K562 (cell line): ENCODE results near the gene VDAC1. TPM values are rescaled to one million over a fixed set of nuclear protein-coding genes. Genes with fewer than 3 reads are reported as not detected.
A peak's percentile ranks its signal among the peaks of the same experiment; 100 is the strongest.

ENCODE experiments used
- ATAC-seq: fragments of 200-7000 bp; cut with Tn5 transposase; 3 replicates; pipeline ENCODE4 v1.9.1; 2020; ENCODE audit warnings: moderate library complexity
- BruUV-seq: library from RNA; stranded (reverse); fragments of 400-500 nt; replicated peaks from 2 replicates; lab custom pipeline; 2021; lab: Mats Ljungman, UMichigan
- CTCF ChIA-PET: fragments of 300-600 bp; formaldehyde crosslinking; extraction: SDS; loops from one replicate; lab custom pipeline; 2021; ENCODE audit warnings: low intra/inter-chr PET ratio; lab: Yijun Ruan, JAX
- POLR2A ChIA-PET: fragments of 300-600, 350-650 bp; sonication (Branson Sonifier 250); formaldehyde crosslinking; extraction: SDS; loops from one replicate; lab custom pipeline; 2021; ENCODE audit warnings: antibody characterized with exemption, inconsistent platforms; lab: Yijun Ruan, JAX
- DNase-seq, 4 experiments: peaks; one replicate each; pipeline versions ENCODE4 v3.0.0 to v3.0.0-alpha.2; 2011 to 2018; ENCODE audit warnings: low spot score in 3 of 4, mixed read lengths in 3 of 4; ENCODE audit errors: extremely low read depth in 1 of 4
- FAIRE-seq: peaks from 2 replicates; lab custom pipeline; 2011; peaks lifted over from hg19 to GRCh38; lab: Jason Lieb, UNC
- H2AFZ ChIP-seq: 2 replicates; pipeline ENCODE4 v1.6.0; 2011; ENCODE audit warnings: low read depth, low read length, control low read depth, inconsistent platforms
- H3K27ac ChIP-seq: fragments of 200-600 bp; 3 replicates; pipeline ENCODE4 v1.8.0; 2011; ENCODE audit warnings: low read depth, mild to moderate bottlenecking, control low read depth, inconsistent platforms, low read length, moderate library complexity, mixed read lengths; ENCODE audit errors: extremely low read depth
- H3K27me3 ChIP-seq, 2 experiments: fragments of 300-600 bp in 1 of 2; 2 replicates in 1 of 2; 3 replicates in 1 of 2; pipeline versions ENCODE4 v1.6.0 to v1.8.0; 2011; ENCODE audit warnings: inconsistent platforms in 2 of 2, low read length in 2 of 2, mild to moderate bottlenecking in 1 of 2, mixed read lengths in 1 of 2, moderate library complexity in 1 of 2; ENCODE audit not compliant: control insufficient read depth in 2 of 2, insufficient read depth in 2 of 2
- H3K36me3 ChIP-seq: fragments of 300-600 bp; 3 replicates; pipeline ENCODE4 v1.8.0; 2011; ENCODE audit warnings: mild to moderate bottlenecking, low read length, inconsistent platforms; ENCODE audit not compliant: control insufficient read depth, insufficient read depth
- H3K4me1 ChIP-seq, 2 experiments: fragments of 200-600 bp in 1 of 2; replicated peaks in 1 of 2; 2 replicates in 1 of 2; 3 replicates in 1 of 2; pipeline versions ENCODE4 v1.5.1 to v1.8.0; 2011; ENCODE audit warnings: inconsistent platforms in 2 of 2, low read length in 2 of 2, mild to moderate bottlenecking in 1 of 2, mixed read lengths in 1 of 2, moderate library complexity in 1 of 2; ENCODE audit not compliant: control insufficient read depth in 2 of 2, insufficient read depth in 2 of 2
- H3K4me2 ChIP-seq: 2 replicates; pipeline ENCODE4 v1.6.1; 2011; ENCODE audit warnings: low read length, control low read depth, inconsistent platforms, mixed read lengths; ENCODE audit not compliant: insufficient read depth
- H3K4me3 ChIP-seq: fragments of 200-600 bp; sonication (generic), shearing (Covaris generic); 2 replicates; pipeline ENCODE4 v1.5.1; 2016; ENCODE audit warnings: control low read depth, inconsistent platforms
- H3K79me2 ChIP-seq: fragments of 200-600 bp; 3 replicates; pipeline ENCODE4 v1.8.0; 2011; ENCODE audit warnings: low read length, inconsistent platforms; ENCODE audit not compliant: control insufficient read depth, insufficient read depth
- H3K9ac ChIP-seq, 2 experiments: 2 replicates each; pipeline versions ENCODE4 v1.6.0 to v1.6.1; 2011; ENCODE audit warnings: low read depth in 2 of 2, low read length in 2 of 2, control low read depth in 1 of 2, inconsistent platforms in 1 of 2, mild to moderate bottlenecking in 1 of 2, mixed read lengths in 1 of 2; ENCODE audit not compliant: insufficient read depth in 1 of 2
- H3K9me1 ChIP-seq: one replicate; pipeline ENCODE4 v1.6.0; 2011; ENCODE audit warnings: inconsistent platforms, mild to moderate bottlenecking, low read length, moderate library complexity; ENCODE audit not compliant: control insufficient read depth, insufficient read depth
- H3K9me3 ChIP-seq: replicated peaks from 2 replicates; pipeline ENCODE4 v1.5.1; 2011; ENCODE audit warnings: low read depth, low read length, inconsistent platforms; ENCODE audit not compliant: control insufficient read depth, insufficient read depth
- H4K20me1 ChIP-seq: replicated peaks from 2 replicates; pipeline ENCODE4 v1.6.1; 2011; ENCODE audit warnings: low read length, inconsistent platforms, mixed read lengths; ENCODE audit not compliant: control insufficient read depth, insufficient read depth
- ARID1B ChIP-seq: fragments of 450-650 bp; IDR thresholded peaks from 2 replicates; pipeline ENCODE4 v1.6.1; 2016; ENCODE audit warnings: antibody characterized with exemption, mild to moderate bottlenecking, inconsistent platforms
- CBFA2T3 ChIP-seq: fragments of 450-650 bp; IDR thresholded peaks from 2 replicates; pipeline ENCODE4 v1.6.1; 2017
- CBX1 ChIP-seq: sonication (generic); IDR thresholded peaks from 2 replicates; pipeline ENCODE4 v1.6.1; 2016; ENCODE audit warnings: antibody characterized with exemption, low read depth, mild to moderate bottlenecking
- CREBBP ChIP-seq: IDR thresholded peaks from one replicate; pipeline ENCODE4 v1.6.1; 2012; ENCODE audit warnings: low read depth, mild to moderate bottlenecking, control low read depth, inconsistent platforms, low read length
- FIP1L1 ChIP-seq: fragments of 200-400 bp; formaldehyde crosslinking; IDR thresholded peaks from 2 replicates; pipeline ENCODE4 v1.6.1; 2018; ENCODE audit warnings: mild to moderate bottlenecking, low read depth, low read length; ENCODE audit not compliant: poor library complexity, severe bottlenecking
- KAT2B ChIP-seq: IDR thresholded peaks from one replicate; pipeline ENCODE4 v1.6.1; 2012; ENCODE audit warnings: low read depth, mild to moderate bottlenecking, control low read depth, inconsistent platforms, low read length, moderate library complexity
- MCM7 ChIP-seq, 2 experiments: fragments of 450-650 bp; IDR thresholded peaks; 2 replicates each; pipeline ENCODE4 v1.6.1; 2016 to 2018
- NEUROD1 ChIP-seq: fragments of 150-350 bp; IDR thresholded peaks from 2 replicates; pipeline ENCODE4 v1.6.1; 2014; ENCODE audit warnings: borderline replicate concordance, low read length, low read depth; ENCODE audit not compliant: partially characterized antibody
- RBM22 ChIP-seq: fragments of 200-400 bp; formaldehyde crosslinking; IDR thresholded peaks from 2 replicates; pipeline ENCODE4 v1.6.1; 2018; ENCODE audit warnings: low read length, low read depth; ENCODE audit not compliant: poor library complexity, severe bottlenecking
- SMAD3 ChIP-seq: fragments of 450-650 bp; formaldehyde crosslinking; conservative IDR thresholded peaks from 2 replicates; pipeline ENCODE4 v1.4.0; 2020; ENCODE audit warnings: mild to moderate bottlenecking
- SOX6 ChIP-seq: fragments of 450-650 bp; IDR thresholded peaks from 2 replicates; pipeline ENCODE4 v1.6.1; 2014; ENCODE audit warnings: mild to moderate bottlenecking
- TEAD4 ChIP-seq, 2 experiments: sonication (generic) in 1 of 2; formaldehyde crosslinking in 1 of 2; IDR thresholded peaks; 2 replicates each; pipeline versions ENCODE4 v1.6.1 to v1.8.0; 2012 to 2022; ENCODE audit warnings: borderline replicate concordance in 1 of 2, inconsistent platforms in 1 of 2, low read length in 1 of 2, mild to moderate bottlenecking in 1 of 2, missing genetic modification reagents in 1 of 2
- TRIM24 ChIP-seq, 2 experiments: fragments of 450-650 bp; IDR thresholded peaks; 2 replicates each; pipeline ENCODE4 v1.6.1; 2016
- WGBS: fragments of 100-300 bp; shearing (Covaris generic); methylation state at CpG from one replicate; pipeline ENCODE4 v1.1.6; 2016; ENCODE audit warnings: low coverage, mixed read lengths; ENCODE audit not compliant: insufficient coverage; ENCODE audit errors: missing lambda C conversion rate; 5-methylcytosine and 5-hydroxymethylcytosine counted together
- in situ Hi-C: fragments of 300-500 bp; cut with MboI; formaldehyde crosslinking; loops from 4 replicates; pipeline ENCODE4 v1.15.0; 2018; ENCODE audit warnings: inconsistent platforms, mixed read lengths
- intact Hi-C: fragments of 100-400 bp; cut with micrococcal nuclease; formaldehyde crosslinking; loops from 2 replicates; pipeline ENCODE4 v1.14.2; 2022
- polyA plus RNA-seq, 8 experiments: library from polyadenylated mRNA; depleted of rRNA in 4 of 8; stranded (reverse) in 5 of 8; unstranded in 3 of 8; fragments of >200 nt; fragmentation: Nextera tagmentation in 2 of 8; fragmentation: Illumina TruSeq in 1 of 8; extraction: Ambion mirVana in 2 of 8; extraction: Trizol in 1 of 8; gene quantifications; 2 replicates each; pipeline versions ENCODE4 v1.2.1 to v1.2.3, GENCODE V29; 2011 to 2014; ENCODE audit warnings: inconsistent platforms in 1 of 8, missing spikeins in 1 of 8
- total RNA-seq, 7 experiments: library from RNA; depleted of rRNA in 6 of 7; stranded (reverse); fragments of >200 nt in 6 of 7; fragmentation: Illumina TruSeq in 2 of 7; extraction: Trizol in 2 of 7; gene quantifications; 2 replicates each; pipeline versions ENCODE4 v1.2.1 to v1.2.3, GENCODE V29; 2011 to 2021; ENCODE audit warnings: low replicate concordance in 1 of 7
- TF ChIP-seq, protein P1 (sequence below): sonication (generic); formaldehyde crosslinking; IDR thresholded peaks from 2 replicates; pipeline ENCODE4 v1.8.1; 2023; ENCODE audit warnings: mild to moderate bottlenecking, missing genetic modification reagents
- TF ChIP-seq, protein P2 (sequence below): fragments of 450-650 bp; IDR thresholded peaks from 2 replicates; pipeline ENCODE4 v1.6.1; 2018; ENCODE audit warnings: mild to moderate bottlenecking, low read depth; ENCODE audit not compliant: partially characterized antibody
- TF ChIP-seq, protein P3 (sequence below): fragments of 450-650 bp; IDR thresholded peaks from 2 replicates; pipeline ENCODE4 v1.7.1; 2018; ENCODE audit warnings: mild to moderate bottlenecking, low read depth; ENCODE audit not compliant: partially characterized antibody

VDAC1 gene
- total and polyA plus RNA-seq, 9 of the 15 experiments (the other 6 are each of a cell fraction or from before 2014, with no cell fraction given): 168 to 366 (median 293) TPM

DNA sequence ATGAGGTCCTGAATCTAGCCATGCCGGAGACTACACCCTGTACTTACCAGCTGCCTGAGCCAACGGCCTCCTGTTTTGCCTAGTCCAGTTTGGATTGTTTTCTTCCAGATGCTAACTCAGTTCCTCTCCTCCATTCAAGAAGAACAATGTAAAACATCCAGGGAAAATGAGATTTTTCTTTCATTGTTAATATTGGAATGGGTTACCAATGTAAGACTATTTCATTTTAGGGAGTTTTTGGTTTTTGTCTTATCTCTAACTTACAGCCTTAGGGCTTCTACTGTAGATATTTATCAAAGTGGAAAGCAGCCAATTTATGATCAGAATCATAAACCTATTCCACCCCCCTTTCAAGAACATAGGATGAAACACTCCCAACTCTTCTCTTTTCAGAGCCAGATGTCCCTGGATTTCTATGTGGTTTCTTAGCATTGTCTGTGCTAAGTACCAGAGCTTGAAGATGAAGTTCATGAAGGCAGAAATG lies 3.5 kb upstream of the VDAC1 start:
- Histone ChIP-seq H3K9me3 (no peaks in the 10 kb centered on the region), H3K4me1 (peaks cover 14 to 34% of the 10 kb centered on the region in 2 experiments), H3K79me2 (peaks cover 26% of the 10 kb centered on the region), H3K36me3 (peaks cover 1% of the 10 kb centered on the region; the same call in 2 of the 3 replicates), H3K27ac (no peak overlapping the region), H4K20me1 (peaks cover 4% of the 10 kb centered on the region; the same call in 1 of the 2 replicates), H3K9me1 (peaks cover 3% of the 10 kb centered on the region), H3K4me3 (no peak overlapping the region), H3K9ac (no peak overlapping the region), H3K27me3 (peaks cover 6 to 11% of the 10 kb centered on the region in 2 experiments; a peak in 3 of 5 replicates), H2AFZ (0 out of 2 replicates have a peak overlapping the region, but pooled peaks have one; percentile 40), H3K4me2 (peak overlapping the region; percentile 49)
- DNase-seq (no peak), FAIRE-seq (no peak), ATAC-seq (no peak)
- ChIA-PET CTCF (no interaction called here), POLR2A (interaction anchor here (1.4 to 1.7 kb wide), 4 partner anchors 9 to 19 kb away, joined by 4 to 6 read pairs (median 4); no protein-coding TSS in a partner anchor)
- intact Hi-C loops: no loop called here
- no TSS peak for BruUV-seq
- WGBS: 5% methylated on average over 2 of the region's 2 CpGs
- in situ Hi-C loops: no loop called here
- TF ChIP-seq KAT2B (no peak), CBX1 (no peak), NEUROD1 (no peak), TEAD4 (IDR thresholded peaks at IDR 0.05; ENCODE audit: low read length) (0 out of 2 replicates have a peak, but pooled peaks have one; percentile 16), TEAD4 (CRISPR knock-in tag; IDR thresholded peaks at IDR 0.05; ENCODE audit: borderline replicate concordance) (no peak), ARID1B (peak; percentile 48), FIP1L1 (no peak), SMAD3 (no peak), SOX6 (no peak), RBM22 (no peak), TRIM24 (IDR thresholded peaks at IDR 0.05) (no peak), CREBBP (no peak), CBFA2T3 (0 out of 2 replicates have a peak, but pooled peaks have one; percentile 31), MCM7 (IDR thresholded peaks at IDR 0.05) (no peak)
- TF ChIP-seq, protein P1, sequence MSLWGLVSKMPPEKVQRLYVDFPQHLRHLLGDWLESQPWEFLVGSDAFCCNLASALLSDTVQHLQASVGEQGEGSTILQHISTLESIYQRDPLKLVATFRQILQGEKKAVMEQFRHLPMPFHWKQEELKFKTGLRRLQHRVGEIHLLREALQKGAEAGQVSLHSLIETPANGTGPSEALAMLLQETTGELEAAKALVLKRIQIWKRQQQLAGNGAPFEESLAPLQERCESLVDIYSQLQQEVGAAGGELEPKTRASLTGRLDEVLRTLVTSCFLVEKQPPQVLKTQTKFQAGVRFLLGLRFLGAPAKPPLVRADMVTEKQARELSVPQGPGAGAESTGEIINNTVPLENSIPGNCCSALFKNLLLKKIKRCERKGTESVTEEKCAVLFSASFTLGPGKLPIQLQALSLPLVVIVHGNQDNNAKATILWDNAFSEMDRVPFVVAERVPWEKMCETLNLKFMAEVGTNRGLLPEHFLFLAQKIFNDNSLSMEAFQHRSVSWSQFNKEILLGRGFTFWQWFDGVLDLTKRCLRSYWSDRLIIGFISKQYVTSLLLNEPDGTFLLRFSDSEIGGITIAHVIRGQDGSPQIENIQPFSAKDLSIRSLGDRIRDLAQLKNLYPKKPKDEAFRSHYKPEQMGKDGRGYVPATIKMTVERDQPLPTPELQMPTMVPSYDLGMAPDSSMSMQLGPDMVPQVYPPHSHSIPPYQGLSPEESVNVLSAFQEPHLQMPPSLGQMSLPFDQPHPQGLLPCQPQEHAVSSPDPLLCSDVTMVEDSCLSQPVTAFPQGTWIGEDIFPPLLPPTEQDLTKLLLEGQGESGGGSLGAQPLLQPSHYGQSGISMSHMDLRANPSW (CRISPR knock-in tag): no peak
- TF ChIP-seq, protein P2, sequence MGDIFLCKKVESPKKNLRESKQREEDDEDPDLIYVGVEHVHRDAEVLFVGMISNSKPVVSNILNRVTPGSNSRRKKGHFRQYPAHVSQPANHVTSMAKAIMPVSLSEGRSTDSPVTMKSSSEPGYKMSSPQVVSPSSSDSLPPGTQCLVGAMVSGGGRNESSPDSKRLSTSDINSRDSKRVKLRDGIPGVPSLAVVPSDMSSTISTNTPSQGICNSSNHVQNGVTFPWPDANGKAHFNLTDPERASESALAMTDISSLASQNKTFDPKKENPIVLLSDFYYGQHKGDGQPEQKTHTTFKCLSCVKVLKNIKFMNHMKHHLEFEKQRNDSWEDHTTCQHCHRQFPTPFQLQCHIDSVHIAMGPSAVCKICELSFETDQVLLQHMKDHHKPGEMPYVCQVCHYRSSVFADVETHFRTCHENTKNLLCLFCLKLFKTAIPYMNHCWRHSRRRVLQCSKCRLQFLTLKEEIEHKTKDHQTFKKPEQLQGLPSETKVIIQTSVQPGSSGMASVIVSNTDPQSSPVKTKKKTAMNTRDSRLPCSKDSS: no peak
- TF ChIP-seq, protein P3, sequence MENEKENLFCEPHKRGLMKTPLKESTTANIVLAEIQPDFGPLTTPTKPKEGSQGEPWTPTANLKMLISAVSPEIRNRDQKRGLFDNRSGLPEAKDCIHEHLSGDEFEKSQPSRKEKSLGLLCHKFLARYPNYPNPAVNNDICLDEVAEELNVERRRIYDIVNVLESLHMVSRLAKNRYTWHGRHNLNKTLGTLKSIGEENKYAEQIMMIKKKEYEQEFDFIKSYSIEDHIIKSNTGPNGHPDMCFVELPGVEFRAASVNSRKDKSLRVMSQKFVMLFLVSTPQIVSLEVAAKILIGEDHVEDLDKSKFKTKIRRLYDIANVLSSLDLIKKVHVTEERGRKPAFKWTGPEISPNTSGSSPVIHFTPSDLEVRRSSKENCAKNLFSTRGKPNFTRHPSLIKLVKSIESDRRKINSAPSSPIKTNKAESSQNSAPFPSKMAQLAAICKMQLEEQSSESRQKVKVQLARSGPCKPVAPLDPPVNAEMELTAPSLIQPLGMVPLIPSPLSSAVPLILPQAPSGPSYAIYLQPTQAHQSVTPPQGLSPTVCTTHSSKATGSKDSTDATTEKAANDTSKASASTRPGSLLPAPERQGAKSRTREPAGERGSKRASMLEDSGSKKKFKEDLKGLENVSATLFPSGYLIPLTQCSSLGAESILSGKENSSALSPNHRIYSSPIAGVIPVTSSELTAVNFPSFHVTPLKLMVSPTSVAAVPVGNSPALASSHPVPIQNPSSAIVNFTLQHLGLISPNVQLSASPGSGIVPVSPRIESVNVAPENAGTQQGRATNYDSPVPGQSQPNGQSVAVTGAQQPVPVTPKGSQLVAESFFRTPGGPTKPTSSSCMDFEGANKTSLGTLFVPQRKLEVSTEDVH: no peak
